Activated CD8-positive, alpha-beta memory T cell treated with anti-CD3 and anti-CD28 coated beads for 24 hours (primary cell): Measurements from ENCODE around the gene NR1D1.

Source experiments
- DNase-seq: peaks from one replicate; pipeline ENCODE4 v3.0.0-alpha.2; 2020

Gene NR1D1

DNA sequence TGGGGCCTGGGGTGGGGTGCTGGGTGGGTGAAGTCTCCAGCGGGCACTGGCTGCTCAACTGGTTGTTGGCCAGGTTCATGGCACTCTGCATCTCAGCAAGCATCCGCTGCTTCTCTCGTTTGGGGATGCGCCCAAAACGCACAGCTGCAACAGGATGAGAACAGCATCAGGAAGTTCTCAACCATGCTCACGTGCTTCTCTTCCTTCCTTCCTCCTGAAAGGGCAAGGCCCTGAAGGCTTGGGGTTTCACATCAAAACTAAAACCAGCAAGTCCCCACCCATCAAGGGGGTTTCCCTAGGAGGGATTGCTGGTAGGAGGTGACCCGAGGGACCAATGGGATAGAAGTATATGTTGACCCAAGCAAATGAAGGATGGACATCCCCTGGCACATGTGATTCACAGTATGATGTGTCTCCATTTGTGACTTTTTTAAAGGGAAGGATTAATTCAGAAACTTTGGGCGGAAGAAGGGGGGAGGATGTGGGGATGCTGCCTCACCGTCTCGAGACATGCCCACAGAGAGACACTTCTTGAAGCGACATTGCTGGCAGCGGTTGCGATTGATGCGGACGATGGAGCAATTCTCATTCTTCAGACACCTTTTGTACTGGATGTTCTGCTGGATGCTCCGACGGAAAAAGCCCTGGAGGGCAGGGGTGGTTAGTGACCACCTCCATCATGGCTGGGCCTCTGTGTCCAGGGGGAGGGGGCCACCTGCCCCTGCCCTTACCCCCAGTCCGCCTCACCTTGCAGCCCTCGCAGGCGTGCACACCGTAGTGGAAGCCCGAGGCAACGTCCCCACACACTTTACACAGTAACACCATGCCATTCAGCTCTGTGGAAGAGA is 4.2 kb downstream of the NR1D1 start:
- DNase-seq, result peak; percentile 84

GRCh38 chr17:40095351-40095943 is 4.9 kb downstream of the NR1D1 start:
- no peak for DNase-seq

- no peak for DNase-seq
Observed at GRCh38 chr17:40094874-40095273, 5.5 kb downstream of the NR1D1 start.

DNA sequence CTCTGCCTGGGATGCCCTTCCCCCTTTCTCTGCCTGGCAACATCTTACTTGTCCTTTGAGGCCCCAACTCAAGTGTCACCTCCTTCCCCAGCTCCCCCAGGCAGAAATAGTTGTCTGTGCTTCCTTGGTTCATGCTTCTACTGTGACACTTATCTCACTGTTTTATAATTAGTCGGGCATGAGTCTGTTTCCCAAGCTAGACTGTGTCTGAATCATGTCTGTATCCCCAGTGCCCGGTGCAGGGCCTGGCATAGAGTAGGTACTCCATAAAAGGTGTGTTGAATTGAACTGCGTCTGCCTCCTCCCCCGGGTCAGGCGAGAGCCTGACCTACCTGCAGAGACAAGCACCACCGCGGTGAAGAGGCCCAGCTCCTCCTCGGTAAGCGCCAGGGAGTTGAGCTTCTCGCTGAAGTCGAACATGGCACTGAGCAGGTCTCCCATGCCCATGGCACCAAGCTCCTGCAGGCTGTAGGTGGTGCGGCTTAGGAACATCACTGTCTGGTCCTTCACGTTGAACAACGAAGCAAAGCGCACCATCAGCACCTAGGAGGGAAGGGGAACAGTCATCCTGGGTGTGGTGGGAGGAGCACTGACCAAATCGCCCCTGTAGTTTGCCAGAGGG is 6.7 kb downstream of the NR1D1 start:
- DNase-seq, result no peak

DNA sequence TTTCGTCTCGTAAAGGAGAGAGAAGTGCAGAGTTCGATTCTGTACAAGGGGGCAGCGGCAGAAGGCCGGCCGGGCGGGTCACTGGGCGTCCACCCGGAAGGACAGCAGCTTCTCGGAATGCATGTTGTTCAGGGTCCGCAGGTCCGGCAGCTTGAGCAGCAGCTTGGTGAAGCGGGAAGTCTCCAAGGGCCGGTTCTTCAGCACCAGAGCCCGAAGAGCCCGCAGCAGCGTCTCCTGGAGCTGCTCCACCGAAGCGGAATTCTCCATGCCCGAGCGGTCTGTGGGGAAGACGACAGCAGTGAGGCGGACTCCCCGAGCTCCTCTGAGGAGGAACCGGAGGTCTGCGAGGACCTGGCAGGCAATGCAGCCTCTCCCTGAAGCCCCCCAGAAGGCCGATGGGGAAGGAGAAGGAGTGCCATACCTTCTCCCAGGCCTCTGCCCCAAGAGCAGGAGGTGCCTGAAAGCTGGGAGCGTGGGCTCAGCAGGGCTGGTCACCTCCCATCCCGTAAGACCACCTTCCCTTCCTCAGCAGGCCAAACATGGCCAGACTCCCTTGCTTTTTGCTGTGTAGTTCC is 7.3 kb downstream of the NR1D1 start:
- DNase-seq, result no peak

- DNase-seq, result no peak
Observed at GRCh38 chr17:40092581-40092980, 7.8 kb downstream of the NR1D1 start.

- no peak for DNase-seq
Observed at GRCh38 chr17:40091691-40092397, 8.5 kb downstream of the NR1D1 start.

DNA sequence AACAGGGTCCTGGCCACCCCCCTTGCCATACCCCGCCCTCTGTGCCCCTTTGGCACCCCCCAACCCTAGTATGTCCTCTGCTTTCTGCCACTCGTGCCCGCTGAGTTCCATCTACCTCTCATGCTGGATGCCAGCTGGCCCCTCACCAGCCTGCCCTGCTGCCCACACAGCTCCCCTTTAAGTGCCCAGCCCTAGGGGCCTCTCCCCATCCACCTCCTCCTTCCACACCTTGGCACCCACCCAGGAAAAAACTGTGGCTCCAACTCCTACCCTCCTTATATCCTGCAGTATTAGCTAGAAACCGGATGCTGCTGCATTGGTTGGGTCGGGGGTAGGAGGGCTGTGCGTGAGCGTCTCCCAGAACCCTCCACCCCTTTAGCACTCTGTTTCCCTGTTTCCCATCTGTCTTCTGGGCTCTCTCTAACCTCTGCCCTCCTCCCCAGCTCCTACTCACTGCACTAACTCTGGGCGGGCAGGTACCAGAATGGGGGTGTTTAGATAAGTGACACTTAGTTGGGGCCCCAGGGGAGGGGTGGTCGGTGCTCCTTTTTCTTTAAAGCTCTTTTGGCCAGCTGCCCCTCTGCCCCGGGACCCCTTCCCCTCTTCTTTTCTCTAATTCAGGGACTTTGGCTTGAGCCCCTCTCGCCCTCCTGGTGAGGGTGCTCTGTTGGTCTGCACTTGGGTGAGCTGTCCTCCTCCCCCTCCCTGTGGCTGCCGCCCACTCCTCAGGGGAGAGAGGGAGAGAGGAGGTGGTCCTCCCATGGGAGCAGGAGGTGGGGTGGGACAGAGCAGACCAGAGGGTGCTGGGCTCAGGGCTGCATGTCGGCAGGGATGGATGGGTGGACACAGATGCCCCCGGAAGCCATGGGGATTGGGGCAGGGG is 9.9 kb downstream of the NR1D1 start:
- DNase-seq, result no peak

DNA sequence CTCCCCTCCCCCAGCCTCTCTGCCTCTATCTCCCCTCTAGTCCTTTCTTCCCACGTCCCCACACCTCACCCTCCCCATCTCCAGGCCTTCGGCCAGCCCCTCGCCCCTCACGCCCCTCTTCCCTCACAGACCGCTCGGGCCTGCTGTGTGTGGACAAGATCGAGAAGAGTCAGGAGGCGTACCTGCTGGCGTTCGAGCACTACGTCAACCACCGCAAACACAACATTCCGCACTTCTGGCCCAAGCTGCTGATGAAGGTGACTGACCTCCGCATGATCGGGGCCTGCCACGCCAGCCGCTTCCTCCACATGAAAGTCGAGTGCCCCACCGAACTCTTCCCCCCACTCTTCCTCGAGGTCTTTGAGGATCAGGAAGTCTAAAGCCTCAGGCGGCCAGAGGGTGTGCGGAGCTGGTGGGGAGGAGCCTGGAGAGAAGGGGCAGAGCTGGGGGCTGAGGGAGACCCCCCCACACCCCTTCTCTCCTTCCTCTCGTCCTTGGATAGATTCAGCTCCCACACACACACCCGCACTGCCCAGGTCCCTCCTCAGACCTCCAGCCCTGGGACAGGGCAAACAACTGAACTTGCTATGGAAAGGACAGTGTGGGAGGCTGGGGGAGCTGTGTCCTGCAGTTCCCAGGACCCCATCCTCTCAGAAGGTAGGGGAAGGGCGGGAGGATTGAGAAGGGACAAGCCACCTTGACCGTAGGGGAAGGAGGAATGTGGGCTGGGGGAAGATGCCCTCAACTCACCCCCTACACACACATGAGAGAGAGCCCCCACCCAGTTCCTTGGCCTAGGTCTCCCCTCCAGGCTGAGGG is 11.1 kb downstream of the NR1D1 start:
- DNase-seq, result no peak

GRCh38 chr17:40087903-40088718 is 12.3 kb downstream of the NR1D1 start:
- DNase-seq, result no peak

- DNase-seq, result no peak
Observed at GRCh38 chr17:40087049-40087794, 13.2 kb downstream of the NR1D1 start.

- DNase-seq, result peak; percentile 85
Observed at GRCh38 chr17:40086150-40087044, 14.0 kb downstream of the NR1D1 start.

GRCh38 chr17:40084477-40084876 is 15.9 kb downstream of the NR1D1 start:
- DNase-seq, result no peak

DNA sequence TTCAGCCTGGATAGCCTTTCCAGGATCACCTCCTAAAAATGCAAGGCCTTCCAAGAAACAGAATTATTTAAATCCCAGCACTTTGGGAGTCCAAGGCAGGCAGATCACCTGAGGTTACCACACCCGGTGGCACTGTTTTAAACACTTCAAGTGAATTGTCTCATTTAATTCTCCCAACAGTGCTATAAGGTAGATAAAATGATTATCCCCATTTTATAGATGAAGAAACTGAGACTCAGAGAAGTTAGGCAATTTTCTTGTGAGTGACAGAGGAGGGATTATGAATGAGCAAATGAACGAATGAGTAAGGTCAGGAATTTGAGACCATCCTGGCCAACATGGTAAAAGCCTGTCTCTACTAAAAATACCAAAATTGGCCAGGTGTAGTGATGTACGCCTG is 20.8 kb downstream of the NR1D1 start:
- no peak for DNase-seq

DNA sequence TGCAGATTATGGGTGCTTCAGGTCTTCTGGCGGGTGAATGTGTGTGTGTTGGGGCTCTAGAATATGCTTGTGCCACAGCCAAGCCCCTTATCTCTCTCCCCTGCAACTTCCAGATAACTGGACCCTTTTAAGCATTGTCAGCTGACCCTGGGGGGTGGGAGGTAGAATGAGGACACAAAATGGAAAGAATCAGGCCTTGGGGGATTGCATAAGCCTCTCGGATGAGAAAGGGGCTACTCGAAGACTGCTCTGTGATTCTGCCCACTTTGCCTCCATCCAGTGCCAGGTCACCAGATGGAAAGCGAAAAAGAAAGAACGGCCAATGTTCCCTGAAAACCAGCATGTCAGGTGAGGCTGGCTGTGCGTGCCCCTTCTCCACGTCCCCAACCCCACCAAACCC is 23.8 kb downstream of the NR1D1 start:
- no peak for DNase-seq

GRCh38 chr17:40075942-40076498 is 24.4 kb downstream of the NR1D1 start:
- no peak for DNase-seq

DNA sequence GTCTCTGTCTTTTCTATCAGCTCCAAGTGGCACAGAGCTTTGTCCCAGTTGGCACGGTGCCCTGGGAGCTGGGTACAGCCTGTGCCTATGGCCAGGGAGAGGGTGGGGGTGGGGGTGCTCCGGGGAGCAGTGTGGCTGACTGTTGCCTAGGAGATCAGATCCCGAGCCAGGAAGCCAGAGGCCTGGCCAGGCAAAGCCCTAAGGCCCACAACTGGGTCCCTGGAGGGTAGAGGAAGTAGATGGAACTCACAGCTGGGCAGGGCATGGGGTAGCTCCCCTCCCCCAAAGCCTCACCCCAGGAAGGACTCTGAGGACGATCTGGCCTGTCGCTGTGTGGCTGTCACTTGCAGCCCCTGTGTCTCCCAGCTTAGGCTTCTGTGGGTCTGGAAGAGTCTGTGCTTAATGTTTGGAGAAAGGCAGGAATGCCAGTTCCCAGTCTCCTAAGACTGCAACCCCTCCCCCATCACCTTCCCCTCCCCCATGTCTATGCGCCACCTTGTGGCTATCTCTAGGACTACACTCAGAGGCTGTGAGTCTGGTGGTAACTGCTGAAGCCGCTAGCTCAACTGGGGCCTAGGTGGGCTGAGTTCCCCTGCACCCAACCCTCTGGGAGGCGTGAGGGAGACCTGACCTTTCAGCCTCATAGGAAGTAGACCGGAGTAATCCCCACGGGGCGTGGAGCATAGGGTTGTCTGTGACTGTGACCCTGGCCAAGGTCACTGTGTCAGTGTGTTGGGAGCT is 25.0 kb downstream of the NR1D1 start:
- peak; percentile 90 for DNase-seq
